ENCODE data around the gene ZDBF2. TPM values are rescaled to one million over a fixed set of nuclear protein-coding genes. Genes with fewer than 3 reads are reported as not detected.

ZDBF2 gene
- total and polyA plus RNA-seq, 2 donors (not counting 1 experiment from before 2014, with no cell fraction given) = 1.8 to 16.5 TPM

DNA sequence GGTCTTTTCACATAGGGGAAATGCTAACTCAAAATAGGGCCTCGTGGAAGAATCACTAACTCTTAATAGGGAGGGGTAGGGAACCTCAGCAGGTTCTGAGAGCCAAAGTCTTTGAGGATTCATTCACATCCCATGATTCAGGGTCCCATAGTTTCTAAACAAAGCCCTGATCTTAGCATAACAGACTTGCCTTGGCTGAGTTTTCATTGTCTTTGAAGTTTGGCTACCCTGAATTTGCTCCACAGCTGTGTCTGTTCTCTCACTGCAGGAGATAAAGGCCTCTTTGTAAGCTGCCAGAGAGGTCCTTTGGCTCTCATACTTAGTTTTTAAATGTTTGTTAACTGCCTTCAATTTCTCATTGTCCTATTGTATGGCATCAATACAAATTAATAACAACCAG is 54.5 kb downstream of the ZDBF2 start:
- H3K4me2 ChIP-seq (replicated peaks; ENCODE audit: low read depth, low read length, poor library complexity, severe bottlenecking) = no peak overlapping the region
- intact Hi-C loops (cut with micrococcal nuclease) = no loop called here
- H4K20me1 ChIP-seq (ENCODE audit: control insufficient read depth, insufficient read depth, low read length, poor library complexity, severe bottlenecking) = no peaks in the 10 kb centered on the region
- no peak overlapping the region for H3K27ac ChIP-seq (ENCODE audit: low read length in 2 of 2)
- H3K9me3 ChIP-seq (ENCODE audit: control extremely low read depth in 1 of 3, control insufficient read depth in 2 of 3, insufficient read depth in 1 of 3, low read length in 2 of 3) = no peaks in the 10 kb centered on the region
- H3K27ac Mint-ChIP-seq = no peak overlapping the region
- ATAC-seq (ENCODE audit: low read depth) = no peak
- H3K27me3 ChIP-seq (replicated peaks in 1 of 4; ENCODE audit: control extremely low read depth in 1 of 4, control insufficient read depth in 3 of 4, insufficient read depth in 4 of 4, low read length in 3 of 4) = no peaks in the 10 kb centered on the region
- no peak overlapping the region for H3K4me3 ChIP-seq (ENCODE audit: control extremely low read depth in 1 of 5, extremely low read depth in 1 of 5, insufficient read depth in 1 of 5, low read depth in 2 of 5, low read length in 4 of 5)
- H3K36me3 ChIP-seq (replicated peaks in 1 of 2; ENCODE audit: control extremely low read depth in 1 of 2, control insufficient read depth in 1 of 2, extremely low read depth in 1 of 2, insufficient read depth in 2 of 2, low read length in 1 of 2) = no peaks in the 10 kb centered on the region
- ChIA-PET POLR2A (no interaction called here), CTCF (no interaction called here)
- no peak for DNase-seq
- H3K4me1 ChIP-seq (ENCODE audit: control insufficient read depth in 2 of 2, insufficient read depth in 2 of 2, low read length in 2 of 2) = no peaks in the 10 kb centered on the region
- H3K9me3 Mint-ChIP-seq (ENCODE audit: insufficient read depth) = no peaks in the 10 kb centered on the region
- WGBS (ENCODE audit: insufficient coverage) = 71% methylated on average over 1 of the region's 1 CpG
- H3K4me3 Mint-ChIP-seq = no peak overlapping the region
- peaks cover 12% of the 10 kb centered on the region for H3K27me3 Mint-ChIP-seq
- no peak for TF ChIP-seq EZH2 (IDR thresholded peaks at IDR 0.05; ENCODE audit: borderline replicate concordance, insufficient read depth, low read depth, low read length, poor library complexity, severe bottlenecking)
- no peaks in the 10 kb centered on the region for H3K79me2 ChIP-seq (ENCODE audit: control insufficient read depth, insufficient read depth, low read length)
- no peak overlapping the region for H2AFZ ChIP-seq (ENCODE audit: insufficient read depth, low read depth, low read length, poor library complexity, severe bottlenecking)
- H3K9ac ChIP-seq (ENCODE audit: low read length) = no peak overlapping the region
- no peaks in the 10 kb centered on the region for H3K4me1 Mint-ChIP-seq

DNA sequence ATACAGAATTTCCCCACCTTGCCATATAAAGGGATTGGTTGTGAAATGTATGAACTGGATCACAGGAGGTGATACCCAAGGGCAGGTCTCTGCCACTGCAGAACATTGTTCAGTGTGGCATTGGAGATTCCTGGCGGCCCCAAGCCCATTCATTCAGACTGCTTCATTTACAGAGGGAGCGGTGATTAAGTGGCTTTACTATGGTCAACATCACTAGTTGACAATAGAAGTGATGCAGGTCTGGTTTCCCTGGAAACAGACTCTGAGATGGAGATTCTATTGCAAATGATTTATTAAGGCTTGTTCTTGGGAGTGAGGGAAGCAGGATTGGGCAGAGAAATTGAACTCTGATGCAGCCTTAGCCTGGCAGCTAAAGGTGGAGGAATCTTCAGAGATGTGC is 62.4 kb downstream of the ZDBF2 start:
- Histone ChIP-seq H3K9me3 (ENCODE audit: control extremely low read depth in 1 of 3, control insufficient read depth in 2 of 3, insufficient read depth in 1 of 3, low read length in 2 of 3) (no peaks in the 10 kb centered on the region), H3K9ac (ENCODE audit: low read length) (no peak overlapping the region), H4K20me1 (ENCODE audit: control insufficient read depth, insufficient read depth, low read length, poor library complexity, severe bottlenecking) (no peaks in the 10 kb centered on the region), H3K36me3 (replicated peaks in 1 of 2; ENCODE audit: control extremely low read depth in 1 of 2, control insufficient read depth in 1 of 2, extremely low read depth in 1 of 2, insufficient read depth in 2 of 2, low read length in 1 of 2) (no peaks in the 10 kb centered on the region), H3K4me1 (ENCODE audit: control insufficient read depth in 2 of 2, insufficient read depth in 2 of 2, low read length in 2 of 2) (no peaks in the 10 kb centered on the region), H3K27me3 (replicated peaks in 1 of 4; ENCODE audit: control extremely low read depth in 1 of 4, control insufficient read depth in 3 of 4, insufficient read depth in 4 of 4, low read length in 3 of 4) (peaks cover 0 to 5% (median 0%) of the 10 kb centered on the region in 4 experiments), H3K79me2 (ENCODE audit: control insufficient read depth, insufficient read depth, low read length) (no peaks in the 10 kb centered on the region), H3K27ac (ENCODE audit: low read length in 2 of 2) (no peak overlapping the region), H2AFZ (ENCODE audit: insufficient read depth, low read depth, low read length, poor library complexity, severe bottlenecking) (no peak overlapping the region), H3K4me3 (ENCODE audit: control extremely low read depth in 1 of 5, extremely low read depth in 1 of 5, insufficient read depth in 1 of 5, low read depth in 2 of 5, low read length in 4 of 5) (no peak overlapping the region), H3K4me2 (replicated peaks; ENCODE audit: low read depth, low read length, poor library complexity, severe bottlenecking) (no peak overlapping the region)
- no peaks in the 10 kb centered on the region for H3K4me1 Mint-ChIP-seq
- ChIA-PET CTCF (no interaction called here), POLR2A (no interaction called here)
- H3K27me3 Mint-ChIP-seq = peaks cover 16% of the 10 kb centered on the region
- no peak overlapping the region for H3K4me3 Mint-ChIP-seq
- TF ChIP-seq, protein P1, sequence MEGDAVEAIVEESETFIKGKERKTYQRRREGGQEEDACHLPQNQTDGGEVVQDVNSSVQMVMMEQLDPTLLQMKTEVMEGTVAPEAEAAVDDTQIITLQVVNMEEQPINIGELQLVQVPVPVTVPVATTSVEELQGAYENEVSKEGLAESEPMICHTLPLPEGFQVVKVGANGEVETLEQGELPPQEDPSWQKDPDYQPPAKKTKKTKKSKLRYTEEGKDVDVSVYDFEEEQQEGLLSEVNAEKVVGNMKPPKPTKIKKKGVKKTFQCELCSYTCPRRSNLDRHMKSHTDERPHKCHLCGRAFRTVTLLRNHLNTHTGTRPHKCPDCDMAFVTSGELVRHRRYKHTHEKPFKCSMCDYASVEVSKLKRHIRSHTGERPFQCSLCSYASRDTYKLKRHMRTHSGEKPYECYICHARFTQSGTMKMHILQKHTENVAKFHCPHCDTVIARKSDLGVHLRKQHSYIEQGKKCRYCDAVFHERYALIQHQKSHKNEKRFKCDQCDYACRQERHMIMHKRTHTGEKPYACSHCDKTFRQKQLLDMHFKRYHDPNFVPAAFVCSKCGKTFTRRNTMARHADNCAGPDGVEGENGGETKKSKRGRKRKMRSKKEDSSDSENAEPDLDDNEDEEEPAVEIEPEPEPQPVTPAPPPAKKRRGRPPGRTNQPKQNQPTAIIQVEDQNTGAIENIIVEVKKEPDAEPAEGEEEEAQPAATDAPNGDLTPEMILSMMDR (IDR thresholded peaks at IDR 0.05) = no peak
- no peak for TF ChIP-seq EZH2 (IDR thresholded peaks at IDR 0.05; ENCODE audit: borderline replicate concordance, insufficient read depth, low read depth, low read length, poor library complexity, severe bottlenecking)
- 80% methylated on average over 1 of the region's 2 CpGs for WGBS (ENCODE audit: insufficient coverage)
- DNase-seq (no peak), ATAC-seq (ENCODE audit: low read depth) (no peak)
- no peaks in the 10 kb centered on the region for H3K9me3 Mint-ChIP-seq (ENCODE audit: insufficient read depth)
- H3K27ac Mint-ChIP-seq = no peak overlapping the region
- intact Hi-C loops (cut with micrococcal nuclease) = no loop called here

Data from B cell (primary cell).